PFSK-1 (cell line): ENCODE results near the gene ACHE.

Experiments used
- FOXP2 ChIP-seq: optimal IDR thresholded peaks from 2 replicates; pipeline ENCODE3; 2011; ENCODE audit warnings: borderline replicate concordance, control low read depth, inconsistent platforms; ENCODE audit not compliant: insufficient read depth; ENCODE audit errors: extremely low read length, extremely low read depth
- POLR2AphosphoS5 ChIP-seq: IDR thresholded peaks from 2 replicates; pipeline ENCODE4 v1.6.1; 2012; ENCODE audit warnings: low read depth, mild to moderate bottlenecking, control low read depth, low read length, moderate library complexity
- REST ChIP-seq, 2 experiments: IDR thresholded peaks; 2 replicates each; pipeline versions ENCODE4 v1.6.1 to v1.8.0; 2011 to 2012; ENCODE audit warnings: low read depth in 2 of 2, low read length in 2 of 2, control low read depth in 1 of 2, inconsistent platforms in 1 of 2, mild to moderate bottlenecking in 1 of 2, moderate library complexity in 1 of 2; ENCODE audit not compliant: insufficient read depth in 1 of 2
- SIN3A ChIP-seq: IDR thresholded peaks from 2 replicates; pipeline ENCODE4 v1.6.1; 2012; ENCODE audit warnings: mild to moderate bottlenecking, low read length, moderate library complexity, borderline replicate concordance; ENCODE audit not compliant: insufficient read depth
- TAF1 ChIP-seq: IDR thresholded peaks from 2 replicates; pipeline ENCODE4 v1.6.1; 2012; ENCODE audit warnings: low read length, control low read depth, borderline replicate concordance; ENCODE audit not compliant: insufficient read depth

Gene ACHE

GRCh38 chr7:100855515-100855914 lies 40.2 kb downstream of the ACHE start:
- TF ChIP-seq SIN3A: no peak
- no peak for TF ChIP-seq FOXP2
- no peak for TF ChIP-seq TAF1
- no peak for TF ChIP-seq POLR2AphosphoS5
- no peak for TF ChIP-seq REST (IDR thresholded peaks at IDR 0.05; ENCODE audit: insufficient read depth in 1 of 2, low read depth in 2 of 2, low read length in 2 of 2)

DNA sequence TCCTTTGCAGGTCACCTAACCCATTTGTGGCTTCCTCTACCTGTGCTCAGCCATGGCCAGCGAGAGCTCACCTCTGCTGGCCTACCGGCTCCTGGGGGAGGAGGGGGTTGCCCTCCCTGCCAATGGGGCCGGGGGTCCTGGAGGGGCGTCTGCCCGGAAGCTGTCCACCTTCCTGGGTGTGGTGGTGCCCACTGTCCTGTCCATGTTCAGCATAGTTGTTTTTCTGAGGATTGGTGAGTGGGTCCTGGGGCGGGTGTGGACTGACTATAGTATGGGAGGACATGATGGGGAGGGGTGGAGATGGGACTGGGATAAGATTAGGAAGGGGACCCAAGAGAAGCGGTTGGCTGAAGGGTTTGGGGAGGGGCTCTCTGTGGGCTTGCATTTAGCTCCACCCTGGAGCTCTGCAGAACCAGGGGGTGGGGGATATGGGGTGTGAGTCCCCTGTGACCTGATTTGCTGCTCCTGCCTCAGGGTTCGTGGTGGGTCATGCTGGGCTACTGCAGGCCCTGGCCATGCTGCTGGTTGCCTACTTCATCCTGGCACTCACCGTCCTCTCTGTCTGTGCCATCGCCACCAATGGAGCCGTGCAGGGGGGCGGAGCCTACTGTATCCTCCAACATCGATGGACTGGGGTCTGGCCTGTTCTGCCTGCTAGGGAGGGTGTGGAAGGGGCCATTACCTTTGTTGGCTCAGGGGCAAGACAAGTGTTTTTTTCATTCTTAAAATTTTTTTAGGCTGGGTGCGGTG lies 41.4 kb downstream of the ACHE start:
- no peak for TF ChIP-seq REST (IDR thresholded peaks at IDR 0.05; ENCODE audit: insufficient read depth in 1 of 2, low read depth in 2 of 2, low read length in 2 of 2)
- no peak for TF ChIP-seq SIN3A
- no peak for TF ChIP-seq TAF1
- TF ChIP-seq POLR2AphosphoS5: no peak
- TF ChIP-seq FOXP2: no peak

- TF ChIP-seq POLR2AphosphoS5: peak; percentile 70
- peak; percentile 31; the same call in 1 of the 2 replicates for TF ChIP-seq SIN3A
- 0 out of 2 replicates have a peak, but pooled peaks have one; percentile 47 for TF ChIP-seq TAF1
- peak; percentile 32 for TF ChIP-seq FOXP2
- TF ChIP-seq REST (IDR thresholded peaks at IDR 0.05; ENCODE audit: insufficient read depth in 1 of 2, low read depth in 2 of 2, low read length in 2 of 2): 0 out of 4 replicates have a peak, but pooled peaks of 1 of the 2 experiments have one; percentile 19
These were observed 43.4 kb downstream of the ACHE start, which contains the start of gene SLC12A9 for GRCh38 chr7:100852048-100852872. TSS of gene SLC12A9 (plus strand) at chr7:100852713. CDS start at chr7:100854198, 1,485 bp downstream.

DNA sequence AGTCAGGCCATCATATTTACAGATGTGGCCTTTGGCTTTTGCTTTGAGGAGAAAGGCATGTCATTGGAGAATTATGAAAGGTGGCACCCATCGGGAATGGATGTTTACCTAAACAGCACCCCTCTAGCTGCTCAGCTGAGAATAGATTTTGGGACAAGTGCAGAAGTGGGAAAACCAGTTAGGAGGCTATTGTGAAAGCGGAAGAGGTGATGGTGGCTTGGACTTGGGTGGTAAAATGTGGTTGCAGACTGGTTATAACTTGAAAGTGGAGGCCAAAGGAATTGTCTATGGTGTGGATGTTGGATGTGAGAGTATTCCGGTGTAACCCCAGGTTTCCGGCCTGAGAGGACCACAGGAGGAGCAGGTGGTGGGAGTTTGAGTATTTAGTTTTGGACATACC lies 48.3 kb downstream of the ACHE start:
- TF ChIP-seq SIN3A: no peak
- no peak for TF ChIP-seq FOXP2
- TF ChIP-seq REST (IDR thresholded peaks at IDR 0.05; ENCODE audit: insufficient read depth in 1 of 2, low read depth in 2 of 2, low read length in 2 of 2): no peak
- TF ChIP-seq TAF1: no peak
- TF ChIP-seq POLR2AphosphoS5: no peak
